GM12892 (cell line): ENCODE data around the gene TENT4A.

Experiments used
- POLR2A ChIP-seq: IDR thresholded peaks from 2 replicates; pipeline ENCODE4 v1.6.1; 2011; ENCODE audit warnings: low read depth, low read length, control low read depth
- POLR2AphosphoS5 ChIP-seq: IDR thresholded peaks from 2 replicates; pipeline ENCODE4 v1.6.1; 2011; ENCODE audit warnings: low read depth, low read length, control low read depth
- TAF1 ChIP-seq: IDR thresholded peaks from 2 replicates; pipeline ENCODE4 v1.6.1; 2011; ENCODE audit warnings: low read depth, mild to moderate bottlenecking, control low read depth, low read length, borderline replicate concordance

- no peak for TF ChIP-seq POLR2A
- TF ChIP-seq POLR2AphosphoS5, result no peak
- TF ChIP-seq TAF1, result no peak
These were observed 67.7 kb downstream of the TENT4A start for GRCh38 chr5:6780802-6781391.
